OCI-LY7 (cell line): Measurements from ENCODE around the gene ARHGEF18.

Experiments
- EZH2phosphoT487 ChIP-seq: fragments of 200-600 bp; sonication (generic); IDR thresholded peaks from 2 replicates; pipeline ENCODE4 v1.6.1; 2018; ENCODE audit warnings: low read depth, borderline replicate concordance, mild to moderate bottlenecking, mixed run types, antibody characterized with exemption, low read length, moderate library complexity, mixed read lengths
- TF ChIP-seq, protein P1 (sequence below): fragments of 200-600 bp; sonication (generic); conservative IDR thresholded peaks from 2 replicates; pipeline ENCODE4 v1.5.1; 2014; ENCODE audit warnings: mild to moderate bottlenecking, antibody characterized with exemption, low read length, moderate library complexity, mixed read lengths

DNA sequence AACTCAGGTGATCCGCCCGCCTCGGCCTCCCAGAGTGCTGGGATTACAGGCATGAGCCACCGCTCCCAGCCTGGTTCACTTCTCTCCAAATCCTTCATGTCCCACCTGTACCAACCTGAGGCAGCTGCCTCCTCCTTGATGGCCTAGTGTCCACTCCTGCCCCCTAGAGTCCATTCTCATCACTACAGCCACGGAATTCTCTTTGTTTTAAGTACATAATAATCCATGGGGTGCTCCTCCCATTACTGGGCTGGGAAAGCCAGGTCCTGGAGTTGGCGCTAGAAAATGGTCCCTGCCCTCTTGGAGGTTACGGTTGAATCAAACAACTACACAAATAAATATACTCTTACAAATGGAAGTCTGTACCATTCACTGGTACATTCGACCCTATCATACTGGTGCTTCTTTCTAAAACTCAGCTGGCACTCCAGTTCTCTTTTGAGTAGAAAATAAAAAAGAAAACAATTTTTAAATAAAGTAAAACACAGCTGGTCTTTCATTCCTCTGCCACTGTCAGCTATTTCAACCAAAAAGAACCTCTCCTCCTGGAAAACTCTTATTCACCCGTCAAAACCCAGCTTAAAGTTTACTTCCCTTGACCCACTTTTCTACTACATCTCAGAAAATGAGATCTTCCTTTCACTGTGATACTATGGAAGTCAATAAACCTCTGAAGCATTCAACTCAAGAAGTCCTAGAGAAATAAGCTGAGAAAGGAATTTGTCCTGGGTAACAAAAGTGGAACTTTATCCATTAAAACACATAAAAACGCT, 22.4 kb upstream of the ARHGEF18 start:
- TF ChIP-seq, protein P1, sequence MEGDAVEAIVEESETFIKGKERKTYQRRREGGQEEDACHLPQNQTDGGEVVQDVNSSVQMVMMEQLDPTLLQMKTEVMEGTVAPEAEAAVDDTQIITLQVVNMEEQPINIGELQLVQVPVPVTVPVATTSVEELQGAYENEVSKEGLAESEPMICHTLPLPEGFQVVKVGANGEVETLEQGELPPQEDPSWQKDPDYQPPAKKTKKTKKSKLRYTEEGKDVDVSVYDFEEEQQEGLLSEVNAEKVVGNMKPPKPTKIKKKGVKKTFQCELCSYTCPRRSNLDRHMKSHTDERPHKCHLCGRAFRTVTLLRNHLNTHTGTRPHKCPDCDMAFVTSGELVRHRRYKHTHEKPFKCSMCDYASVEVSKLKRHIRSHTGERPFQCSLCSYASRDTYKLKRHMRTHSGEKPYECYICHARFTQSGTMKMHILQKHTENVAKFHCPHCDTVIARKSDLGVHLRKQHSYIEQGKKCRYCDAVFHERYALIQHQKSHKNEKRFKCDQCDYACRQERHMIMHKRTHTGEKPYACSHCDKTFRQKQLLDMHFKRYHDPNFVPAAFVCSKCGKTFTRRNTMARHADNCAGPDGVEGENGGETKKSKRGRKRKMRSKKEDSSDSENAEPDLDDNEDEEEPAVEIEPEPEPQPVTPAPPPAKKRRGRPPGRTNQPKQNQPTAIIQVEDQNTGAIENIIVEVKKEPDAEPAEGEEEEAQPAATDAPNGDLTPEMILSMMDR: peak; percentile 87
- TF ChIP-seq EZH2phosphoT487: no peak
